GM12872 (cell line): Measurements from ENCODE around the gene AAR2.

Experiments
- CTCF ChIP-seq: IDR thresholded peaks from 3 replicates; pipeline ENCODE4 v1.5.1; 2011; ENCODE audit warnings: low read depth, mild to moderate bottlenecking, low read length, moderate library complexity; ENCODE audit not compliant: insufficient read depth

Gene AAR2

GRCh38 chr20:36210436-36211021, 25.7 kb upstream of the AAR2 start:
- 0 out of 3 replicates have a peak, but pooled peaks have one; percentile 19 for TF ChIP-seq CTCF

GRCh38 chr20:36213362-36213761, 22.9 kb upstream of the AAR2 start:
- no peak for TF ChIP-seq CTCF

- TF ChIP-seq CTCF: peak; percentile 81
Observed at GRCh38 chr20:36214684-36215256, 21.5 kb upstream of the AAR2 start.

GRCh38 chr20:36215778-36216177, 20.5 kb upstream of the AAR2 start:
- TF ChIP-seq CTCF: no peak

GRCh38 chr20:36216314-36217025, 19.8 kb upstream of the AAR2 start:
- no peak for TF ChIP-seq CTCF

GRCh38 chr20:36217226-36217625, 19.1 kb upstream of the AAR2 start:
- TF ChIP-seq CTCF: peak; percentile 25; the same call in 1 of the 3 replicates

GRCh38 chr20:36218380-36219064, 17.8 kb upstream of the AAR2 start:
- no peak for TF ChIP-seq CTCF
